Keratinocyte (primary cell): ENCODE results near the gene MSI2. TPM values are rescaled to one million over a fixed set of nuclear protein-coding genes. Genes with fewer than 3 reads are reported as not detected.

Experiments
- DNase-seq: peaks from one replicate; pipeline ENCODE4 v3.0.0-alpha.2; 2011; ENCODE audit warnings: low read depth, missing footprints, low spot score
- FAIRE-seq: peaks from 2 replicates; lab custom pipeline; 2011; peaks lifted over from hg19 to GRCh38; lab: Jason Lieb, UNC
- H2AFZ ChIP-seq: 2 replicates; pipeline ENCODE4 v1.6.0; 2012; ENCODE audit warnings: low read length, control low read depth, inconsistent platforms; ENCODE audit not compliant: control insufficient read depth
- H3K27ac ChIP-seq: 2 replicates; pipeline ENCODE4 v1.5.1; 2011; ENCODE audit warnings: low read length; ENCODE audit not compliant: control insufficient read depth, insufficient read depth
- H3K27me3 ChIP-seq: 3 replicates; pipeline ENCODE4 v1.6.0; 2011; ENCODE audit warnings: low read length; ENCODE audit not compliant: control insufficient read depth, insufficient read depth; ENCODE audit errors: extremely low read depth
- H3K36me3 ChIP-seq, 2 experiments: 2 replicates in 1 of 2; 3 replicates in 1 of 2; pipeline ENCODE4 v1.5.1; 2011; ENCODE audit warnings: low read length in 2 of 2, mild to moderate bottlenecking in 1 of 2; ENCODE audit not compliant: control insufficient read depth in 2 of 2, insufficient read depth in 2 of 2; ENCODE audit errors: extremely low read depth in 1 of 2
- H3K4me1 ChIP-seq: 3 replicates; pipeline ENCODE4 v1.5.1; 2011; ENCODE audit warnings: low read length; ENCODE audit not compliant: control insufficient read depth, insufficient read depth; ENCODE audit errors: extremely low read depth
- H3K4me2 ChIP-seq: 3 replicates; pipeline ENCODE4 v1.6.0; 2011; ENCODE audit warnings: low read depth, low read length; ENCODE audit not compliant: control insufficient read depth, insufficient read depth; ENCODE audit errors: extremely low read depth
- H3K4me3 ChIP-seq, 3 experiments: fragments of 200-600 bp in 1 of 3; sonication (generic) in 1 of 3; 2 replicates in 2 of 3; 3 replicates in 1 of 3; pipeline ENCODE4 v1.5.1; 2011 to 2016; ENCODE audit warnings: low read length in 3 of 3, mild to moderate bottlenecking in 3 of 3, control low read depth in 2 of 3, inconsistent platforms in 1 of 3, low read depth in 1 of 3, mixed read lengths in 1 of 3, mixed run types in 1 of 3, moderate library complexity in 1 of 3; ENCODE audit not compliant: control insufficient read depth in 2 of 3, insufficient read depth in 2 of 3; ENCODE audit errors: extremely low read depth in 1 of 3
- H3K79me2 ChIP-seq: 2 replicates; pipeline ENCODE4 v1.6.0; 2012; ENCODE audit warnings: low read length; ENCODE audit not compliant: control insufficient read depth, insufficient read depth
- H3K9ac ChIP-seq: 3 replicates; pipeline ENCODE4 v1.6.0; 2011; ENCODE audit warnings: low read length; ENCODE audit not compliant: control insufficient read depth, insufficient read depth; ENCODE audit errors: extremely low read depth
- H3K9me1 ChIP-seq: 3 replicates; pipeline ENCODE4 v1.6.0; 2011; ENCODE audit warnings: low read length; ENCODE audit not compliant: control insufficient read depth, insufficient read depth; ENCODE audit errors: extremely low read depth
- H3K9me3 ChIP-seq: 2 replicates; pipeline ENCODE4 v1.5.1; 2012; ENCODE audit warnings: low read depth, low read length; ENCODE audit not compliant: control insufficient read depth
- H4K20me1 ChIP-seq: 3 replicates; pipeline ENCODE4 v1.6.0; 2011; ENCODE audit warnings: low read length; ENCODE audit not compliant: control insufficient read depth, insufficient read depth; ENCODE audit errors: extremely low read depth
- EZH2 ChIP-seq: IDR thresholded peaks from one replicate; pipeline ENCODE4 v1.6.1; 2012; ENCODE audit warnings: inconsistent platforms, mild to moderate bottlenecking, low read length, moderate library complexity
- dilution Hi-C: fragments of 300-500 bp; cut with MboI; formaldehyde crosslinking; loops from one replicate; pipeline ENCODE4 v1.7.0; 2020; ENCODE audit warnings: low sequenced_read_pairs; ENCODE audit not compliant: extremely low pct_ligation_motif_present
- polyA plus RNA-seq, 5 experiments: library from polyadenylated mRNA; depleted of rRNA in 3 of 5; stranded (reverse) in 3 of 5; stranded (forward) in 1 of 5; unstranded in 1 of 5; fragments of >200 nt; gene quantifications; 1 replicate in 1 of 5; 2 replicates in 3 of 5; 3 replicates in 1 of 5; pipeline versions ENCODE4 v1.2.1 to v1.2.3, GENCODE V29; 2011 to 2012; ENCODE audit warnings: missing spikeins in 2 of 5, low read depth in 1 of 5, low replicate concordance in 1 of 5
- TF ChIP-seq, protein P1 (sequence below), 3 experiments: IDR thresholded peaks in 1 of 3; conservative IDR thresholded peaks in 1 of 3; optimal IDR thresholded peaks in 1 of 3; 2 replicates in 2 of 3; 3 replicates in 1 of 3; pipeline versions ENCODE3 to v1.5.1; 2011; ENCODE audit warnings: low read length in 3 of 3, mild to moderate bottlenecking in 3 of 3, moderate library complexity in 2 of 3, control low read depth in 1 of 3, inconsistent platforms in 1 of 3; ENCODE audit not compliant: insufficient read depth in 2 of 3; ENCODE audit errors: extremely low read depth in 1 of 3

MSI2 gene
- polyA plus RNA-seq, 1 donor (not counting 4 experiments of a cell fraction or from before 2014, with no cell fraction given): 22.3 TPM

DNA sequence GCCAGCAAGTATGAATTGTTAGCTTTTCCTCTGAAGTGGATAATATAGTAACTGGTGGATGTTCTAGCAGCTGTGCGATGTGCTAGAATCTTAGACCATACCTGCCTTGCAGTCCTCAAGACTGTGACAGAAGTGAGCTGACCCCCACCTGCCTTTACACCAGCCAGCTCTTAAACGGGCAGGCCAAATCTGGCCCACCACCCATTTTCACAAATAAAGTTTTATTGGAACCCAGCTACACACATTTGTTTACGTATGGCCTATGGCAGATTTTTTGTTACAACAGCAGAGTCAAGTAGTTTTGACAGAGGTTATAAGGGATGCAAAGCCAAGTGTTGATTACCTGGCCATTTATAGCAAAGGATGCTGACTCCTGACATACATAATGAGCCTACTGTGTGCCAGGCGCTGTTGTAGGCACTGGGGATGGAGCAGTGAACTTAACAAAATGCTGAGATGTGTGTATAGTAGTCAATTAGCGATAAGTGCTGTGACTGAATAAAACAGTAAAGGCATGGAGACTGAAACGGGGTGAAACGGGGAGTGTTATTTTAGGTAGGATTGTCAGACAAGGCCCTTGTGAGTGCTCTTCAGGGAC lies 79.0 kb downstream of the MSI2 start:
- H3K4me2 ChIP-seq: no peak overlapping the region
- H4K20me1 ChIP-seq: peaks cover 4% of the 10 kb centered on the region
- DNase-seq: no peak
- no peaks in the 10 kb centered on the region for H3K4me1 ChIP-seq
- no peak overlapping the region for H3K27ac ChIP-seq
- H3K4me3 ChIP-seq: no peak overlapping the region
- H3K79me2 ChIP-seq: no peaks in the 10 kb centered on the region
- no peak overlapping the region for H2AFZ ChIP-seq
- H3K36me3 ChIP-seq: peaks cover 0 to 2% of the 10 kb centered on the region in 2 experiments
- no peaks in the 10 kb centered on the region for H3K9me3 ChIP-seq
- dilution Hi-C loops: no loop called here
- no peaks in the 10 kb centered on the region for H3K27me3 ChIP-seq
- no peaks in the 10 kb centered on the region for H3K9me1 ChIP-seq
- H3K9ac ChIP-seq: no peak overlapping the region
- TF ChIP-seq, protein P1, sequence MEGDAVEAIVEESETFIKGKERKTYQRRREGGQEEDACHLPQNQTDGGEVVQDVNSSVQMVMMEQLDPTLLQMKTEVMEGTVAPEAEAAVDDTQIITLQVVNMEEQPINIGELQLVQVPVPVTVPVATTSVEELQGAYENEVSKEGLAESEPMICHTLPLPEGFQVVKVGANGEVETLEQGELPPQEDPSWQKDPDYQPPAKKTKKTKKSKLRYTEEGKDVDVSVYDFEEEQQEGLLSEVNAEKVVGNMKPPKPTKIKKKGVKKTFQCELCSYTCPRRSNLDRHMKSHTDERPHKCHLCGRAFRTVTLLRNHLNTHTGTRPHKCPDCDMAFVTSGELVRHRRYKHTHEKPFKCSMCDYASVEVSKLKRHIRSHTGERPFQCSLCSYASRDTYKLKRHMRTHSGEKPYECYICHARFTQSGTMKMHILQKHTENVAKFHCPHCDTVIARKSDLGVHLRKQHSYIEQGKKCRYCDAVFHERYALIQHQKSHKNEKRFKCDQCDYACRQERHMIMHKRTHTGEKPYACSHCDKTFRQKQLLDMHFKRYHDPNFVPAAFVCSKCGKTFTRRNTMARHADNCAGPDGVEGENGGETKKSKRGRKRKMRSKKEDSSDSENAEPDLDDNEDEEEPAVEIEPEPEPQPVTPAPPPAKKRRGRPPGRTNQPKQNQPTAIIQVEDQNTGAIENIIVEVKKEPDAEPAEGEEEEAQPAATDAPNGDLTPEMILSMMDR (optimal IDR thresholded peaks at IDR 0.05 in 1 of 3, IDR thresholded peaks at IDR 0.05 in 1 of 3, conservative IDR thresholded peaks at IDR 0.05 in 1 of 3; ENCODE audit: extremely low read depth in 1 of 3, insufficient read depth in 2 of 3, low read length in 3 of 3): no peak
- TF ChIP-seq EZH2: no peak
- no peak for FAIRE-seq

DNA sequence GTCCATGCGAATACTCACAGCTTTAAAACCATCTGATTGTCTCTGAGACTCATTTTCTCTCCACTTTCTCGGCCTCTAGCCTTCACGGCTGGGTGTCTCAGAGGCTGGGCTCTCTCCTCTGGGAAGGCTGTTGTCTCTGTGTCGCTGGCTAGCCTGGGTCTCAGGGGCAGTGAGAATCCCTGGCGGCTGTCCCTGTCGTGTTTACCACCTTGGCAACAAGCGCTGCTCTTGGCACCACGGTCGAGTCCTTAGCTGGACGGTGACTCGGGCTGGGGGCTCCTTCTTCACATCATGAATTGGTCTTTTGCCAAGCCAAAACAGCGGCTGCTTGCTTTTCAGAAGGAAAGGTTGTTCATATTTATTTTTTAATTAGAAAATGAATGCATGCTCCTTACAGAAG lies 81.1 kb downstream of the MSI2 start:
- peaks cover 4% of the 10 kb centered on the region for H4K20me1 ChIP-seq
- dilution Hi-C loops: no loop called here
- no peaks in the 10 kb centered on the region for H3K36me3 ChIP-seq
- H3K27ac ChIP-seq: no peak overlapping the region
- H3K4me1 ChIP-seq: no peaks in the 10 kb centered on the region
- no peak overlapping the region for H3K4me3 ChIP-seq
- H3K27me3 ChIP-seq: no peaks in the 10 kb centered on the region
- H3K9ac ChIP-seq: no peak overlapping the region
- H2AFZ ChIP-seq: no peak overlapping the region
- no peaks in the 10 kb centered on the region for H3K9me3 ChIP-seq
- TF ChIP-seq, protein P1 (optimal IDR thresholded peaks at IDR 0.05 in 1 of 3, IDR thresholded peaks at IDR 0.05 in 1 of 3, conservative IDR thresholded peaks at IDR 0.05 in 1 of 3; ENCODE audit: extremely low read depth in 1 of 3, insufficient read depth in 2 of 3, low read length in 3 of 3): no peak
- no peak for TF ChIP-seq EZH2
- no peaks in the 10 kb centered on the region for H3K9me1 ChIP-seq
- FAIRE-seq: no peak
- no peaks in the 10 kb centered on the region for H3K79me2 ChIP-seq
- H3K4me2 ChIP-seq: no peak overlapping the region
- DNase-seq: no peak
